H1 (cell line): ENCODE results near the gene DIPK1A. TPM values are rescaled to one million over a fixed set of nuclear protein-coding genes. Genes with fewer than 3 reads are reported as not detected.

Experiments used
- CTCF ChIA-PET: fragments of 300-600 bp; sonication (Branson Sonifier 250); formaldehyde crosslinking; loops from one replicate; lab custom pipeline; 2021; ENCODE audit not compliant: partially characterized antibody; lab: Charles Lee
- POLR2A ChIA-PET: fragments of 300-600 bp; sonication (Branson Sonifier 250); formaldehyde crosslinking; loops from one replicate; lab custom pipeline; 2021; ENCODE audit warnings: inconsistent platforms; ENCODE audit not compliant: partially characterized antibody; lab: Charles Lee
- DNase-seq, 2 experiments: peaks; one replicate each; pipeline versions ENCODE4 v3.0.0 to v3.0.0-alpha.2; 2010 to 2022; ENCODE audit warnings: low spot score in 2 of 2, low read depth in 1 of 2, mixed read lengths in 1 of 2
- FAIRE-seq: peaks from 2 replicates; lab custom pipeline; 2011; peaks lifted over from hg19 to GRCh38; lab: Jason Lieb, UNC
- H2AFZ ChIP-seq: 2 replicates; pipeline ENCODE4 v1.8.1; 2012; ENCODE audit warnings: low read length, inconsistent platforms
- H2AK5ac ChIP-seq: 2 replicates; pipeline ENCODE4 v1.6.1; 2013; ENCODE audit warnings: low read depth, low read length
- H2BK120ac ChIP-seq: replicated peaks from 2 replicates; pipeline ENCODE3; 2013; ENCODE audit warnings: low read depth, low read length, inconsistent platforms
- H2BK12ac ChIP-seq: 2 replicates; pipeline ENCODE4 v1.6.1; 2013; ENCODE audit warnings: low read depth, low read length
- H2BK15ac ChIP-seq: 2 replicates; pipeline ENCODE4 v1.6.1; 2013; ENCODE audit warnings: low read length
- H2BK20ac ChIP-seq: 2 replicates; pipeline ENCODE4 v1.6.1; 2013; ENCODE audit warnings: low read length
- H2BK5ac ChIP-seq: 2 replicates; pipeline ENCODE4 v1.6.1; 2013; ENCODE audit warnings: low read depth, low read length
- H3K14ac ChIP-seq: 2 replicates; pipeline ENCODE4 v1.6.1; 2013; ENCODE audit warnings: inconsistent platforms; ENCODE audit not compliant: insufficient read length
- H3K18ac ChIP-seq: 2 replicates; pipeline ENCODE4 v1.6.1; 2013; ENCODE audit warnings: low read length; ENCODE audit errors: extremely low read depth
- H3K23ac ChIP-seq: 2 replicates; pipeline ENCODE4 v1.6.1; 2013; ENCODE audit warnings: inconsistent platforms; ENCODE audit not compliant: insufficient read length
- H3K23me2 ChIP-seq: 2 replicates; pipeline ENCODE4 v1.6.1; 2013; ENCODE audit warnings: low read depth, low read length
- H3K27ac ChIP-seq: 2 replicates; pipeline ENCODE4 v1.6.1; 2011; ENCODE audit warnings: low read depth, low read length, inconsistent platforms
- H3K27me3 ChIP-seq, 4 experiments: replicated peaks in 1 of 4; 1 replicate in 1 of 4; 2 replicates in 3 of 4; pipeline versions ENCODE4 v1.6.1 to v1.8.1; 2011 to 2013; ENCODE audit warnings: low read length in 3 of 4, mild to moderate bottlenecking in 3 of 4, inconsistent platforms in 2 of 4, mixed read lengths in 2 of 4, moderate library complexity in 1 of 4; ENCODE audit not compliant: control insufficient read depth in 3 of 4, insufficient read depth in 3 of 4; ENCODE audit errors: extremely low read depth in 1 of 4
- H3K36me3 ChIP-seq, 4 experiments: 2 replicates each; pipeline versions ENCODE4 v1.6.1 to v1.8.1; 2011 to 2013; ENCODE audit warnings: mild to moderate bottlenecking in 4 of 4, low read length in 3 of 4, moderate library complexity in 2 of 4, control low read depth in 1 of 4, inconsistent platforms in 1 of 4; ENCODE audit not compliant: insufficient read depth in 4 of 4, control insufficient read depth in 2 of 4
- H3K4ac ChIP-seq: replicated peaks from 2 replicates; pipeline ENCODE3; 2013; ENCODE audit warnings: low read length, low read depth, mixed read lengths, inconsistent platforms; ENCODE audit not compliant: insufficient read length
- H3K4me1 ChIP-seq, 4 experiments: replicated peaks in 1 of 4; 1 replicate in 1 of 4; 2 replicates in 3 of 4; pipeline versions ENCODE4 v1.6.1 to v1.8.1; 2011 to 2013; ENCODE audit warnings: low read length in 3 of 4, inconsistent platforms in 2 of 4, mixed read lengths in 1 of 4; ENCODE audit not compliant: insufficient read depth in 4 of 4, control insufficient read depth in 3 of 4
- H3K4me2 ChIP-seq, 2 experiments: 2 replicates each; pipeline versions ENCODE4 v1.6.1 to v1.8.1; 2011 to 2013; ENCODE audit warnings: low read depth in 2 of 2, low read length in 2 of 2, control low read depth in 1 of 2, inconsistent platforms in 1 of 2, mild to moderate bottlenecking in 1 of 2; ENCODE audit not compliant: insufficient read depth in 1 of 2
- H3K4me3 ChIP-seq, 4 experiments: fragments of 200-600, 300-600 bp in 1 of 4; sonication (generic), shearing (Covaris generic), sonication (Bioruptor Twin) in 1 of 4; 2 replicates each; pipeline versions ENCODE4 v1.5.1 to v1.8.1; 2011 to 2016; ENCODE audit warnings: low read length in 4 of 4, low read depth in 3 of 4, control low read depth in 2 of 4, inconsistent platforms in 2 of 4, mild to moderate bottlenecking in 2 of 4, mixed read lengths in 1 of 4, moderate library complexity in 1 of 4; ENCODE audit not compliant: insufficient read depth in 2 of 4; ENCODE audit errors: extremely low read depth in 1 of 4
- H3K56ac ChIP-seq: replicated peaks from 2 replicates; pipeline ENCODE3; 2013; ENCODE audit warnings: low read depth, mild to moderate bottlenecking, mixed read lengths, low read length, inconsistent platforms; ENCODE audit not compliant: insufficient read length
- H3K79me1 ChIP-seq: 2 replicates; pipeline ENCODE4 v1.6.1; 2013; ENCODE audit warnings: low read depth, low read length, control low read depth
- H3K79me2 ChIP-seq, 2 experiments: 2 replicates each; pipeline versions ENCODE4 v1.6.1 to v1.8.1; 2012 to 2013; ENCODE audit warnings: low read length in 2 of 2, mild to moderate bottlenecking in 2 of 2, inconsistent platforms in 1 of 2; ENCODE audit not compliant: insufficient read depth in 2 of 2, control insufficient read depth in 1 of 2
- H3K9ac ChIP-seq, 4 experiments: replicated peaks in 1 of 4; 1 replicate in 1 of 4; 2 replicates in 3 of 4; pipeline versions ENCODE4 v1.6.1 to v1.8.1; 2011 to 2013; ENCODE audit warnings: low read depth in 3 of 4, low read length in 3 of 4, control low read depth in 2 of 4, mild to moderate bottlenecking in 2 of 4, moderate library complexity in 2 of 4, inconsistent platforms in 1 of 4; ENCODE audit errors: extremely low read depth in 1 of 4
- H3K9me3 ChIP-seq, 2 experiments: 2 replicates each; pipeline versions ENCODE4 v1.6.1 to v1.8.1; 2012 to 2013; ENCODE audit warnings: mild to moderate bottlenecking in 2 of 2, moderate library complexity in 2 of 2, control low read depth in 1 of 2, inconsistent platforms in 1 of 2, low read depth in 1 of 2, low read length in 1 of 2, mixed read lengths in 1 of 2; ENCODE audit not compliant: insufficient read depth in 2 of 2
- H4K20me1 ChIP-seq, 2 experiments: replicated peaks in 1 of 2; 2 replicates each; pipeline versions ENCODE3 to v1.8.1; 2011 to 2013; ENCODE audit warnings: inconsistent platforms in 2 of 2, low read length in 2 of 2, mild to moderate bottlenecking in 1 of 2; ENCODE audit not compliant: insufficient read depth in 2 of 2, control insufficient read depth in 1 of 2
- H4K5ac ChIP-seq: 2 replicates; pipeline ENCODE4 v1.6.1; 2013; ENCODE audit warnings: low read length, low read depth, mixed read lengths, inconsistent platforms; ENCODE audit not compliant: insufficient read length
- H4K8ac ChIP-seq: 2 replicates; pipeline ENCODE4 v1.8.0; 2013; ENCODE audit warnings: mild to moderate bottlenecking, moderate library complexity, low read length, inconsistent platforms; ENCODE audit not compliant: insufficient read depth; ENCODE audit errors: extremely low read depth
- H4K91ac ChIP-seq: replicated peaks from 2 replicates; pipeline ENCODE3; 2013; ENCODE audit warnings: low read length, mixed read lengths, inconsistent platforms; ENCODE audit not compliant: insufficient read length
- BRCA1 ChIP-seq: IDR thresholded peaks from 2 replicates; pipeline ENCODE4 v1.6.1; 2012; ENCODE audit warnings: low read depth, low read length, improper control_type of control experiment
- CBX5 ChIP-seq: fragments of 300-800, 300-1000 bp; sonication (generic); IDR thresholded peaks from 2 replicates; pipeline ENCODE4 v1.7.1; 2016; ENCODE audit warnings: antibody characterized with exemption, low read length, low read depth
- CBX8 ChIP-seq: fragments of 300-800, 300-1000 bp; sonication (generic); IDR thresholded peaks from 2 replicates; pipeline ENCODE4 v1.7.1; 2016; ENCODE audit warnings: low read depth, low read length, borderline replicate concordance
- JUN ChIP-seq: IDR thresholded peaks from 2 replicates; pipeline ENCODE4 v1.6.1; 2011; ENCODE audit warnings: low read depth, mild to moderate bottlenecking, improper control_type of control experiment, low read length
- KDM4A ChIP-seq: IDR thresholded peaks from one replicate; pipeline ENCODE4 v1.7.1; 2012; ENCODE audit warnings: low read depth, mild to moderate bottlenecking, moderate library complexity, low read length, inconsistent platforms; ENCODE audit not compliant: severe bottlenecking
- NANOG ChIP-seq: IDR thresholded peaks from 2 replicates; pipeline ENCODE4 v1.6.1; 2011; ENCODE audit warnings: low read length, low read depth, mild to moderate bottlenecking, inconsistent platforms; ENCODE audit not compliant: insufficient read depth, poor library complexity, severe bottlenecking
- POLR2A ChIP-seq, 2 experiments: IDR thresholded peaks; 1 replicate in 1 of 2; 2 replicates in 1 of 2; pipeline ENCODE4 v1.6.1; 2011; ENCODE audit warnings: low read depth in 2 of 2, low read length in 2 of 2, mild to moderate bottlenecking in 2 of 2; ENCODE audit errors: control extremely low read depth in 1 of 2
- POU5F1 ChIP-seq: IDR thresholded peaks from 2 replicates; pipeline ENCODE4 v1.6.1; 2011; ENCODE audit warnings: low read depth, mild to moderate bottlenecking, low read length, moderate library complexity
- RFX5 ChIP-seq: IDR thresholded peaks from 2 replicates; pipeline ENCODE4 v1.6.1; 2011; ENCODE audit warnings: low read depth, low read length, improper control_type of control experiment, borderline replicate concordance
- RNF2 ChIP-seq: fragments of 200-900, 300-1000 bp; sonication (generic); IDR thresholded peaks from 2 replicates; pipeline ENCODE4 v1.7.1; 2016; ENCODE audit warnings: borderline replicate concordance, low read depth, mild to moderate bottlenecking, antibody characterized with exemption, low read length; ENCODE audit not compliant: poor library complexity, severe bottlenecking; ENCODE audit errors: missing control alignments
- SUZ12 ChIP-seq: fragments of 200-600 bp; sonication (generic); IDR thresholded peaks from 2 replicates; pipeline ENCODE4 v1.6.1; 2012; ENCODE audit warnings: mild to moderate bottlenecking, inconsistent platforms, low read length, moderate library complexity, mixed read lengths
- TAF1 ChIP-seq: IDR thresholded peaks from 2 replicates; pipeline ENCODE4 v1.6.1; 2011; ENCODE audit warnings: mild to moderate bottlenecking, low read depth, low read length
- TAF7 ChIP-seq: optimal IDR thresholded peaks from 2 replicates; pipeline ENCODE3; 2011; ENCODE audit warnings: low read depth, mild to moderate bottlenecking, inconsistent platforms, low read length, moderate library complexity, borderline replicate concordance
- WGBS, 2 experiments: shearing (Covaris generic) in 1 of 2; methylation state at CpG; one replicate each; pipeline versions ENCODE4 v1.1.6 to v1.1.7; 2013 to 2015; ENCODE audit warnings: low lambda C conversion rate in 2 of 2, mixed read lengths in 2 of 2, inconsistent platforms in 1 of 2, low coverage in 1 of 2, missing lambda C conversion rate in 1 of 2; ENCODE audit not compliant: insufficient replicate concordance in 2 of 2, insufficient coverage in 1 of 2, insufficient read length in 1 of 2; ENCODE audit errors: extremely low coverage in 1 of 2, missing lambda C conversion rate in 1 of 2; 5-methylcytosine and 5-hydroxymethylcytosine counted together
- polyA plus RNA-seq, 7 experiments: library from polyadenylated mRNA; depleted of rRNA in 3 of 7; stranded (reverse) in 5 of 7; unstranded in 2 of 7; fragments of >200 nt in 5 of 7; fragments of 200-250 nt in 2 of 7; gene quantifications; 1 replicate in 5 of 7; 2 replicates in 1 of 7; 4 replicates in 1 of 7; pipeline versions ENCODE4 v1.2.1 to v1.2.3, GENCODE V29; 2011 to 2013; ENCODE audit warnings: missing spikeins in 2 of 7, mixed read lengths in 2 of 7
- total RNA-seq: library from RNA; stranded (reverse); fragmentation: NEBNext Ultra II Directional; extraction: Animal tissue kit (Norgen Biotek cat#: 25700); gene quantifications from 2 replicates; pipeline ENCODE4 v1.2.1, GENCODE V29; 2021
- TF ChIP-seq, protein P1 (sequence below): IDR thresholded peaks from 2 replicates; pipeline ENCODE4 v1.6.1; 2011; ENCODE audit warnings: low read depth, mild to moderate bottlenecking, low read length; ENCODE audit not compliant: insufficient read depth

DIPK1A gene
- total and polyA plus RNA-seq, 2 of the 8 experiments (the other 6 are each of a cell fraction or from before 2014, with no cell fraction given) = 2.5 to 5.0 TPM

DNA sequence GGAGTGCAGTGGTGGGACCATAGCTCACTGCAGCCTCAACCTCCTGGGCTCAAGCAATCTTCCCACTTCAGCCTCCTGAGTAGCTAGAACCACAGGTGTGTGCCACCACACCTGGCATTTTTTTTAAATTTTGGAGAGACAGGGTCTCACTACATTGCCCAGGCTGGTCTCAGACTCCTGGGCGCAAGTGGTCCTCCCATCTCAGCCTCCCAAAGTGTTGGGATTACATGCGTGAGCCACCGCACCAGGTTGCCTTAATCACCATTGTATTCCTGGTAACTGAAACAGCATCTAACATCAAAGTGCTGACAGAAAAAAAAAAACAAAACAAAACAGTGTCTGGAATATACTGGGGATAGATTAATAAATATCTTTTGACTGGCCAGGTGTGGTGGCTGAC, 111.2 kb downstream of the DIPK1A start:
- no peak overlapping the region for H3K4me2 ChIP-seq
- POLR2A ChIA-PET = interaction anchor here (1.0 to 3.1 kb wide), 3 partner anchors 13 to 18 kb away, joined by 3 to 13 read pairs (median 7); partner anchors contain the start of gene RPL5
- H3K4me1 ChIP-seq = no peaks in the 10 kb centered on the region
- no peak for TF ChIP-seq BRCA1
- TF ChIP-seq TAF7 = no peak
- no peak for TF ChIP-seq POU5F1
- no peak for TF ChIP-seq RFX5
- TF ChIP-seq TAF1 = no peak
- no peak for TF ChIP-seq CBX8
- TF ChIP-seq POLR2A (IDR thresholded peaks at IDR 0.05; ENCODE audit: control extremely low read depth in 1 of 2, low read depth in 2 of 2, low read length in 2 of 2) = no peak
- no peak for TF ChIP-seq RNF2
- no peak for TF ChIP-seq SUZ12
- no peak for TF ChIP-seq KDM4A
- no peak for TF ChIP-seq NANOG
- TF ChIP-seq, protein P1, sequence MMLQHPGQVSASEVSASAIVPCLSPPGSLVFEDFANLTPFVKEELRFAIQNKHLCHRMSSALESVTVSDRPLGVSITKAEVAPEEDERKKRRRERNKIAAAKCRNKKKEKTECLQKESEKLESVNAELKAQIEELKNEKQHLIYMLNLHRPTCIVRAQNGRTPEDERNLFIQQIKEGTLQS = no peak
- TF ChIP-seq CBX5 = no peak
- TF ChIP-seq JUN = no peak

More for the DNA sequence above, 111.2 kb downstream of the DIPK1A start:
- Histone ChIP-seq H3K18ac (no peak overlapping the region), H3K14ac (no peak overlapping the region), H2BK15ac (no peak overlapping the region), H3K27ac (no peak overlapping the region), H3K27me3 (no peaks in the 10 kb centered on the region), H3K23me2 (no peaks in the 10 kb centered on the region), H2AFZ (no peak overlapping the region), H2BK12ac (no peak overlapping the region), H3K79me2 (no peaks in the 10 kb centered on the region), H3K36me3 (no peaks in the 10 kb centered on the region), H4K8ac (no peak overlapping the region), H3K4me3 (no peak overlapping the region), H2AK5ac (no peak overlapping the region), H3K9me3 (no peaks in the 10 kb centered on the region), H4K5ac (no peak overlapping the region), H3K9ac (no peak overlapping the region), H3K4ac (no peak overlapping the region), H4K20me1 (no peaks in the 10 kb centered on the region), H2BK120ac (no peak overlapping the region), H4K91ac (no peak overlapping the region), H3K23ac (no peak overlapping the region), H3K79me1 (no peaks in the 10 kb centered on the region), H3K56ac (no peak overlapping the region), H2BK20ac (no peak overlapping the region), H2BK5ac (no peak overlapping the region)
- FAIRE-seq (no peak), DNase-seq (no peak)
- 98% methylated on average over 3 of the region's 3 CpGs; no CpG with 5 or more reads in 1 of the 2 experiments for WGBS, 2 experiments
- CTCF ChIA-PET = interaction anchor here (0.7 to 3.1 kb wide), 6 partner anchors 8 to 148 kb away, joined by 3 to 13 read pairs (median 4); partner anchors contain the start of gene RPL5
